Right cardiac atrium (tissue), 5 donors: ENCODE data around the gene CD44. TPM values are rescaled to one million over a fixed set of nuclear protein-coding genes. Genes with fewer than 3 reads are reported as not detected.

Source experiments
- ATAC-seq, 2 donors: fragments of 200-7000 bp; cut with Tn5 transposase; one replicate each; pipeline versions ENCODE4 v1.8.0 to v1.9.1; 2020; ENCODE audit warnings: moderate library complexity in 2 of 2, mild to moderate bottlenecking in 1 of 2
- DNase-seq, 3 donors: peaks; one replicate each; pipeline ENCODE4 v3.0.0-alpha.2; 2020
- H3K27ac ChIP-seq: one replicate; pipeline ENCODE4 v1.5.1; 2013; ENCODE audit warnings: mild to moderate bottlenecking, low read length, control low read depth, moderate library complexity
- H3K27me3 ChIP-seq: one replicate; pipeline ENCODE4 v1.6.1; 2013; ENCODE audit not compliant: control insufficient read depth, insufficient read depth
- H3K4me1 ChIP-seq: one replicate; pipeline ENCODE4 v1.6.1; 2013; ENCODE audit warnings: low read length; ENCODE audit not compliant: control insufficient read depth, insufficient read depth
- H3K4me3 ChIP-seq: one replicate; pipeline ENCODE4 v1.5.1; 2013; ENCODE audit warnings: low read length, control low read depth
- H3K9me3 ChIP-seq: one replicate; pipeline ENCODE4 v1.6.1; 2013; ENCODE audit warnings: low read length; ENCODE audit not compliant: control insufficient read depth
- WGBS: extraction: QIAGEN DNeasy Blood & Tissue Kit; methylation state at CpG from one replicate; pipeline ENCODE4 v1.1.7; 2013; 5-methylcytosine and 5-hydroxymethylcytosine counted together
- intact Hi-C, 4 donors: fragments of 100-400 bp; cut with DNase I; formaldehyde crosslinking; loops; one replicate each; pipeline versions ENCODE4 v1.11.0 to v1.14.0; 2022 to 2023
- polyA plus RNA-seq: library from polyadenylated mRNA; stranded (reverse); fragments of 200-250 nt; gene quantifications from one replicate; pipeline ENCODE4 v1.2.3, GENCODE V29; 2013
- total RNA-seq, 4 donors: library from RNA; stranded (reverse); fragmentation: NEBNext Ultra II Directional; extraction: Animal tissue kit (Norgen Biotek cat#: 25700); gene quantifications; one replicate each; pipeline ENCODE4 v1.2.1, GENCODE V29; 2021
- donor health status: healthy with polysubstance abuse.
- donor health status: DM: no; HTN: yes; CAD: no.
- donor health status: DM: no; HTN: no; CAD: no.
- donor health status: DM: no; HTN: yes; CAD: no; lungs with severe emphysema.
- donor health status: DM: yes; HTN: yes; CAD: no.

Gene CD44
- total and polyA plus RNA-seq, 5 donors: 7.5 to 50.7 (median 36.9) TPM

DNA sequence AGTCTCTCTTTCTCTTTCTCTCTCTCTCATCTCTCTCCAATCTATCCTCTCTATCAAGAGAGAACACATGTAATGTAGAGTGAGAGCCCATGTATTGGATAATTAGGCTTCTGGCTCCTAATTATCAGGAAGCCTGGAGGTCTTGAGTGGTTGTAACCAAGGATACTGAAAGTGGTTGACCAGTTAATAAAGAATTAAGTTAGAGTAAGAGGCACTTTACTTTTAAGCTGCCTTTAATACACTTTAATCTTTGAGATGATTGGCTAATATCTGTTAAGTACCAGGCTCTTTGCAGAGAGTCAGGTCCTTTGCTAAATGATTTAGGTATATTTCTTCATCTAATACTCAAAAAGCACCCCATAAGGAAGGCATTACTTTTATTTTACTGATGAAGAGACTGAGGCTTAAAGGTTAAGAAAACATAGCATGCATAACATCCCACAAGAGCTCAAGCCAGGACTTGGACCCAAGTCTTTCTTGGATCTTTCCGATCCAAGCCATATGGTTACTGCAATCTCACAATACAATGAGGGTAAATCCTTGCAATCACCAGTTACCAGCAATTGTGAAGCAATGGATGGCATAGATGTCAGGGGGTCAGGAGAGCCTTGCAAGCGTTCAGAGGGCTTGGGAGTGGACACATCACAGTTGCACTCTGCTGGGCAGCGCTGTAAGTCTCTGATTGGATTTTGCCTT is 22.1 kb downstream of the CD44 start:
- WGBS: 95% methylated on average over 3 of the region's 3 CpGs
- Histone ChIP-seq H3K27ac (no peak overlapping the region), H3K27me3 (no peaks in the 10 kb centered on the region), H3K9me3 (no peaks in the 10 kb centered on the region), H3K4me1 (peaks cover 19% of the 10 kb centered on the region), H3K4me3 (no peak overlapping the region)
- DNase-seq: no peak
- intact Hi-C loops: no loop called here
- no peak for ATAC-seq

DNA sequence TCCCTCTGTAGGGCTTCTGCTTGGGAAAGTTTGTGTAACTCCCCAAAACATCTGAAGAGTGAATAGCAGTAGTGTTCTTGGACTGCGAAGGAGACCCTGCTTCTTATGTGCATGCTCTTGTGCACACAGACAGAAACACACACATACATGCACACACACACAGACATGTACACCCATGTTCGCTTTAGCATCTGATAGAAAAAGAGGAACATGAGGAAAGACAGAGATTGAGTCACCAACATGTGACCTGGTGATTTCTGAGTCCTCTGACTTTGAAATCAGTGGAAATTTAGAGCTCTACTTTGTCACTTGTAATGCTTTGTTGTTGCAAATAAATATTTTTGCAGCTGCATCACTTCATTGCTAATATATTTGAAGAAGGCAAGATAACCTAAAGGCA is 23.8 kb downstream of the CD44 start:
- intact Hi-C loops: no loop called here
- 87% methylated on average over 2 of the region's 2 CpGs for WGBS
- no peak for ATAC-seq
- Histone ChIP-seq H3K27me3 (no peaks in the 10 kb centered on the region), H3K4me3 (no peak overlapping the region), H3K9me3 (no peaks in the 10 kb centered on the region), H3K4me1 (peaks cover 24% of the 10 kb centered on the region), H3K27ac (no peak overlapping the region)
- DNase-seq: no peak

DNA sequence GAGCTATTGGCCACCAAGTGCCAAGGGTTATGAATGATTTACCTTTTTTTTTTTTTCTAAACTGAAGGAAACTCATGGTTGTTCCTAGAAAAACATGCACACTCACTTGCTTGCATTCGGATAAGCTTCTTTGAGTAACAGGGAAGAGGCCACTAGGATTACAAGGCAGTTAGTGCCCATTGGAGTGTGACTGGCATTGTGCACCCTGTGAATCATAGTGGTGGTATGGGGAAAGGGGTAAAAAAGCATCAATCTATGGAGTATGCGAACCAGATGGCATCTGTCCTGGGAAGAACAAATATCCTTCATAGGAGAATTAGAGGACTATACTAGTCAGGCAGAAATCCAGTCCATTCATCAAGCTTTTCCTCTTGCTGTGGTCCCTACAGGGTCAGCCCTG is 24.2 kb downstream of the CD44 start:
- H3K27ac ChIP-seq: no peak overlapping the region

DNA sequence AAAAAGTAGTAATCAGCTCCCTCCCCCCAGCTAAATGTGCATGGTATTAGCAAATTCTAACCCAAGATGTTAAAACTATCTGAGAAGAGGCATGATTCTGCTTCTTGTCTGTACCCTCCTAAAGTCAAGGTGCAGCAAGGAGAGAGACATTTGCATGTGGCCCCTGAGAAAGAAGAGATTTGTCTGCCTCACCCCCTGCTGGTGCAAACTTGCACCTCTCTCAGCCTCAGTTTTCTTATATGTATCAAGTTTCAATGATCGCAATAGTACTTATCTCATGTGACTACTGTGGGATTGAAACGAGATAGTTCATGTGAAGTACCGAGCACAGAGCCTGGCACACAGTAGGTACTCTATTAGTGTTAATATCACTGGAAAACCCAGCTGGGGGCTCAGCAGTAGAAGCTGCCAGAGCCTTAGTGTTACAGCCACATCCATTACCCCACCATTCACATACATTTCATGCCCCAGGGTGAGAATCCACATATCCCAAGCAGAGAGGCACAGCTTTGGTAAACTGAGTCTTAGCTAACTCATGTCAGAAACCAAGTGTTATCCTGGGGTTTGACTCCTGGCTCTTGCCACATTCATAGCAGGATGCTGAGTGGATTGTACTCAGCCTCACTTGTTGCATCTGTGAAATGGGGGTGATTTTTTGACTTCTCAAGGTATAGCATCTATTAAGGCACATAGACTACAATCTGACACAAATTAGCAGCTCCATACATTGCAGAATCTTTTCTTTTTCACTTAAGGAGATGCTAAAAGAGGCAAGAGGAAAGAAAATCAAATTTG is 24.9 kb downstream of the CD44 start:
- ATAC-seq (no peak), DNase-seq (no peak)
- H3K4me3 ChIP-seq: no peak overlapping the region
- 69% methylated on average over 3 of the region's 3 CpGs for WGBS
- no peak overlapping the region for H3K27ac ChIP-seq
- no peaks in the 10 kb centered on the region for H3K27me3 ChIP-seq
- no peaks in the 10 kb centered on the region for H3K9me3 ChIP-seq
- intact Hi-C loops: no loop called here
- H3K4me1 ChIP-seq: peaks cover 14% of the 10 kb centered on the region

More for the DNA sequence above, 24.2 kb downstream of the CD44 start:
- Histone ChIP-seq H3K27me3 (no peaks in the 10 kb centered on the region), H3K4me3 (no peak overlapping the region), H3K9me3 (no peaks in the 10 kb centered on the region), H3K4me1 (peaks cover 21% of the 10 kb centered on the region)
- DNase-seq: no peak
- 85% methylated on average over 2 of the region's 2 CpGs for WGBS
- ATAC-seq: no peak
- intact Hi-C loops: no loop called here

DNA sequence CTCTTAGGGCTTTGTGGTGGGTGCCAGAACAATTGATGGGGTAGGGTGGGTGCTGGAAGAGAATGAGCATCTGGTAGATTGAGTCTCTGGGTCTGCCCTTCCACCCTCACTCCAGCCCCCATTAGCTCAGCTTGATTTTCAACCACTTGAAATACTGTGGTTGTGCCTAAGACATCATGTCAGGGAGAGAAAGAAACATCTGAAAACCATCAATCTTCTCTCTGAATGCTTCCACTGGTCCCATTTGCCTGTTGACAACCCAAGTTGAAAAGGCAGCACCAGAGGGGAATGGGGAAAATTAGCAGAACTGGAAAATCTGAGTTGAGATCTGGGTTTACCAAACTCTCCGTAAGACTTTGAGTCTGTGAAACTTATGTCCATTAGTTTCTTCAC is 26.1 kb downstream of the CD44 start:
- Histone ChIP-seq H3K27me3 (no peaks in the 10 kb centered on the region), H3K4me3 (no peak overlapping the region), H3K27ac (no peak overlapping the region), H3K4me1 (peaks cover 14% of the 10 kb centered on the region), H3K9me3 (no peaks in the 10 kb centered on the region)
- DNase-seq (no peak), ATAC-seq (no peak)
- WGBS: 88% methylated on average over 1 of the region's 1 CpG
- intact Hi-C loops: no loop called here

DNA sequence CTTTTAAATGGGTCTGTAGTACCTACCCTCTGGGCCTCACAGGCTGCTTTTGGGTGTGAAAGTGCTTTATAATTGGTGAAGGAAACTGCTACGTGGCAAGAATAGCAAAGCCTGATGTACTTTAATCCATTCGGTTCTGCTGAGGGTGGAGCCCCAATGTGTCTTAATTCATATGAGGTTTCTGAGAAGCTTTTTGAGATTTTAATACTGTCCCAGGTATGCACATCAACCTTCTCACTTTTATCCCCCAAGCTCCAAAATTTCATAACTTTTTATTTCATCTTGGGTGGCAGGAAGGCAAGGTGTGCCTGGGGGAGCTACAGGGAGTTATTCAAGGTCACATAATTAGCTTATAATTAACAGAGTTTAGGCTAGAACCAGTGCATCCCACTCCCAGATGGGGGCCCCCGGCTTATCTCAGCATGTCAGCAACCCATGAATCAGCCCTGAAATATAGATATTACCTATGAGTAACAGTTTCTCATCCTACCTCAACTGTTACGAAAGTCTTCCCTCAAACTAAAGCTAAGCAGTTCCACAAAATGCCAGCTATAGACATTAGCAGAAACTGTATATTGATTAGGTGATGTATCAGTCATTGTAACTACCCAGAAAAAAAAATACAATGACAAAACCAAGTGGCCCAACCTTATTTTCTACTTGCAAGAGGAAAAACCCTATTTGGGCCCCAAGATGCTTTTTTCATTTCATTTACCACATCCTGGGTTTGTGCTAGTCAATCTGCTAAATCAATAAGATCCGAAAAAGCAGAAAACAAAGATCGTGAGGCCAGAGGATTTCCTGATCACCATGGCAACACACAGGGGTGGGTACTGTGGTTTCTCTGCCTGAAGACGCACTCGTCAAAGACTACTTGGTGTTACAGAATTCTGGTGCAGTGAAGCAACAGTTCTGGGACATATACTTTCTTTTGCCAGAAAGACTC is 26.7 kb downstream of the CD44 start:
- peaks cover 14% of the 10 kb centered on the region for H3K4me1 ChIP-seq
- DNase-seq (no peak), ATAC-seq (peak in 1 of 2 donors; percentile 28)
- H3K4me3 ChIP-seq: no peak overlapping the region
- H3K9me3 ChIP-seq: no peaks in the 10 kb centered on the region
- H3K27ac ChIP-seq: peak overlapping the region; percentile 28
- 64% methylated on average over 8 of the region's 8 CpGs for WGBS
- intact Hi-C loops: no loop called here
- no peaks in the 10 kb centered on the region for H3K27me3 ChIP-seq

DNA sequence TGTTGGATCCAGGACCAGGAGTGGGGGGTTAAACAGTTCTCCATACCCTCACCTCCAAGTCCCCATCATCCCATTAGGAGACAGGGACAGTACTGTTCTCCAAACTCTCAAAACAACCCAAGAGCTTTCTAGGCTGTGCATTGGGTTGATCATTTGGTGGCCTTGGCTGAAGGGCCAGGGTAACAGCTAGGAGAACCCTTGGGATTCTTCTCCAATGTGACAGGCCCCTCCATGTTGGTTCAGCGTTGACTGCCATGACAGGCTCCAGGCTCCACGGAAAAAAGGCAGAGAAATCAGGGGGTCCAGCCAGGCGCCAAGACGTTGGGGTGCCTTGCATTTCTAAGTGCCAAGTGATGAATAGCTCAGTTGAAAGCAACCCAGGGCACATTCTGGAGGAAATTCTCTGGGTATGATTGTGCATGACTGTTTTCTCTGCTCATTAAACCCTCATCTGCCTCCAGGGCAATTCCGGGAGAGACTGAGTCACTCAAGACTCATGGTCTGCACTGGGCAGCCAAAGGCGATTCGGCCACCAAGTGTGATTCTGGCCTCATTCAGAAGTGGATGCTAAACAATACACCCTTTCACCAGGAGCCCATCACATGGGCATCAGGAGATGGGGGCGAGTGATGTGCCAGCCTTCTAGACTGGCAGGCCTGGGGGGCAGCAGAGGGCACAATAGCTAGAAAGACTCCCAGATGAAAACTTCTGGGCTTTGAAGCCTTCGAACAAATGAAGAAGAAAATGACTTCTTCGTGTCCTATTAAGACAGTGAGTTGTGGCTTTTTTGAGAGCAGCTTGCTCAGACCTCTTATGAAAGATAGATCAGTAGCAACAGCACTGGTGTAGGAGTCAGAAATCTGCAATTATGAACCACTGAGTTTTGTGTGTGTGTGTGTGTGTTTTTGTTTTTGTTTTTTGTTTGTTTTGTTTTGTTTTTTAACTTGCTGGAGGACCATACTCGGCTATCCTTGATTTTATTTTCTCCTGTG is 27.7 kb downstream of the CD44 start:
- no peaks in the 10 kb centered on the region for H3K27me3 ChIP-seq
- intact Hi-C loops: no loop called here
- no peak overlapping the region for H3K4me3 ChIP-seq
- H3K9me3 ChIP-seq: no peaks in the 10 kb centered on the region
- peaks cover 14% of the 10 kb centered on the region for H3K4me1 ChIP-seq
- ATAC-seq (peak in 1 of 2 donors; percentile 40), DNase-seq (peak in 2 of 3 donors; percentile 23 to 50)
- H3K27ac ChIP-seq: peak overlapping the region; percentile 48
- 81% methylated on average over 11 of the region's 11 CpGs for WGBS

DNA sequence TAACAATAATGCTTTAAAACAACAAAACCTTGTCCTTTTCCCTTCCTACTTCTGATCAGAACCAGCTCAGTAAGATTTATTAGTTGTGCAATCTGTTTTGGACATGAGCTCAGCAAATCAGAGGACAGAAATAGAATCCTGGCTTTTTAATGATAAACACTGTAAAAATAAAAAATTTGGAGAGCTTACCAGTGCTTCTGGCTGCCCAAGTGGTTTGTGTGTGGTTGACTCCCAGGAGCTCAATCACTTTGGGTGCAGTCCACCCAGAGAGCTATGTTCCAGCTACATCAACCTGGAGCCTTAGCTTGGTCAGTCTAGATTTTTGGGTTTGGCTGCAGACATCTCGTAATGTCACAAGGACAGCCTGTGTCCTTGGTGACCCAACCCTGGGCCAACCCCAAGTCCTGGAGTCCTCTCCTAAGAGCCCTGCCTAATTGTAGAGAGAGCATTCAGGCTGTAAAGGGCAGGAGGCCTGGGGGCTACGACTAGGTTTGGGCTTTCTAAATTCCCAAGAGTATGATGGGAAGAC is 28.5 kb downstream of the CD44 start:
- no peak overlapping the region for H3K4me3 ChIP-seq
- intact Hi-C loops: no loop called here
- 49% methylated on average over 2 of the region's 2 CpGs for WGBS
- ATAC-seq: peak; percentile 76 to 87
- peak overlapping the region; percentile 43 for H3K27ac ChIP-seq
- peak; percentile 45 to 82 (median 61) for DNase-seq
- no peaks in the 10 kb centered on the region for H3K27me3 ChIP-seq
- H3K9me3 ChIP-seq: no peaks in the 10 kb centered on the region
- H3K4me1 ChIP-seq: peaks cover 14% of the 10 kb centered on the region

DNA sequence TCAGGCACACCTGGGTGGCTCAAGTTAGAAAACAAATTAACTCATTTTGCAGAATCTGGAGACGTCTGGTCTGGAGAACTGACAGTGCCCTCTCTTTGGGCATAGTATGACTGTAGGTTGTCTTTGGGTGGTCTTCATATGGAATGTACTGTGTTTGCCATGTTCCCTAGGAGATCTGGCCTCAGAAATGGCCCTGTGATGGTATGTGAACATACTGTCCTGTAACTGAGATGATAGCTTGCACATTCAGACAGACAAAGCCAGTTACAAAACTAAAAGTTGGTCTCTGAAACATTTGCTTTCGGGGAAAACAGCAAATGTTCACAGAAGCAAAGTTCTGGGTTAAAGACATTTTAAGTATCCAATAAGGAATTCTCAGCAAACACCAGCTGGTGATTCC is 29.7 kb downstream of the CD44 start:
- no peak for DNase-seq
- WGBS: 82% methylated on average over 2 of the region's 2 CpGs
- Histone ChIP-seq H3K27ac (peak overlapping the region; percentile 16), H3K4me3 (no peak overlapping the region), H3K27me3 (no peaks in the 10 kb centered on the region), H3K4me1 (peaks cover 16% of the 10 kb centered on the region), H3K9me3 (no peaks in the 10 kb centered on the region)
- intact Hi-C loops: no loop called here
- ATAC-seq: no peak

DNA sequence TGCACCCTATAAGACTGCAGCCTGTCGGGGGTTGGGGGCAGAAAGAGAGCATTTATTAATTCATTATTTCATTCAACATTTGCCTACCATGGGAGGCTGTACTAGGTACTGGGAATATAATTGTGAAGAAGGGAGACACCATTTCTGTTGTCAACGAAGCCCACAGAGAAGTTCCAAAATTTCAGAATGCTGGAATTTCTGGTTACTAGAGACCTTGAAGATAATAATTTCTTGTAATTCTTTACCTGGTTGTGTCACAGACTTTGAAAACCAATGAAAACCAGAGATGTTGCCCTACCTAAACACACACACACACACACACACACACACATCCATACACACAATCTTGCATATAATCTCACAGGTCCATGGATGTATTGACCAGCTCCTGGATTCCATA is 30.1 kb downstream of the CD44 start:
- no peaks in the 10 kb centered on the region for H3K27me3 ChIP-seq
- no peak overlapping the region for H3K4me3 ChIP-seq
- no peak for ATAC-seq
- DNase-seq: no peak
- WGBS: 92% methylated on average over 2 of the region's 2 CpGs
- peaks cover 18% of the 10 kb centered on the region for H3K4me1 ChIP-seq
- no peak overlapping the region for H3K27ac ChIP-seq
- intact Hi-C loops: no loop called here
- no peaks in the 10 kb centered on the region for H3K9me3 ChIP-seq
